ENCODE results near the gene KREMEN1.

DNA sequence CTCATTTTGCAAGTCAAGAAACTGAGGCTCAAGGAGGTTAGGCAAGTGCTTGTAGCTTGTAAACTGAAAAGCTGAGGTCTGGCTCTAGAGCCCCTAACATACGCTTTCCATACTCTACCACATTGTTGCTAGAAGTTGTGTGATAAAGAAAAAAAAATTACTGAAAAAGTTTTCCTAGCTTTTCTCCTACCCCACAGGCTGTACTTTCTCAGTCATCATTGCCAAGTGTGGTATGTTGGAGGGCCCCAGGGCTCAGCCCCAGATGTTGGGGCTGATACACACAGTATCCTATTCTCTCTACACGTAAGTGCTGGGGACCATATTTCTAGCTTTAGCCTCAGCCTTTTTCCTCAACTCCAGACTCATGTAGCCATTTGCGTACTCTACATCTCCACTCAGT, 16.0 kb downstream of the KREMEN1 start:
- TF ChIP-seq CTCF (IDR thresholded peaks at IDR 0.05) (no peak), EZH2phosphoT487 (IDR thresholded peaks at IDR 0.05) (no peak), EZH2 (IDR thresholded peaks at IDR 0.05) (no peak)

Measured in neural progenitor cell (in vitro differentiated cells).